H54 (cell line): Measurements from ENCODE around the gene GUCY1B1.
"Not testable (repeated sequence)": the region's sequence is repeated elsewhere in the genome, so short reads cannot be mapped to it uniquely, and the experiment has no call there.

Experiments
- DNase-seq: peaks from one replicate; pipeline ENCODE4 v3.0.0; 2011; ENCODE audit warnings: low spot score, mixed read lengths; ENCODE audit not compliant: insufficient read length
- FAIRE-seq: peaks from 3 replicates; lab custom pipeline; 2011; peaks lifted over from hg19 to GRCh38; lab: Jason Lieb, UNC
- POLR2A ChIP-seq: IDR thresholded peaks from 2 replicates; pipeline ENCODE4 v1.6.1; 2011; ENCODE audit warnings: low read depth, mild to moderate bottlenecking, low read length

The GUCY1B1 gene

GRCh38 chr4:155773196-155773800 is 14.5 kb downstream of the GUCY1B1 start:
- TF ChIP-seq POLR2A = no peak
- DNase-seq (no peak), FAIRE-seq (no peak)

- DNase-seq (no peak), FAIRE-seq (no peak)
- TF ChIP-seq POLR2A = no peak
These were observed 15.2 kb downstream of the GUCY1B1 start for GRCh38 chr4:155774033-155774432.

- no peak for TF ChIP-seq POLR2A
- no peak for DNase-seq
- FAIRE-seq = no peak
These were observed 19.3 kb downstream of the GUCY1B1 start for GRCh38 chr4:155777971-155778735.

- no peak for DNase-seq
- no peak for FAIRE-seq
- TF ChIP-seq POLR2A = no peak
These were observed 22.0 kb downstream of the GUCY1B1 start for GRCh38 chr4:155780775-155781174.

- TF ChIP-seq POLR2A = no peak
- no peak for FAIRE-seq
- DNase-seq = no peak
These were observed 22.5 kb downstream of the GUCY1B1 start for GRCh38 chr4:155781249-155781831.

GRCh38 chr4:155784637-155785036 is 25.8 kb downstream of the GUCY1B1 start:
- no peak for FAIRE-seq
- DNase-seq = no peak
- TF ChIP-seq POLR2A = no peak

- TF ChIP-seq POLR2A = no peak
- DNase-seq (no peak), FAIRE-seq (no peak)
These were observed 27.0 kb downstream of the GUCY1B1 start for GRCh38 chr4:155785828-155786227.

GRCh38 chr4:155787113-155787710 is 28.4 kb downstream of the GUCY1B1 start:
- TF ChIP-seq POLR2A = no peak
- DNase-seq (no peak), FAIRE-seq (peak; percentile 48)

- TF ChIP-seq POLR2A = no peak
- DNase-seq (no peak), FAIRE-seq (no peak)
These were observed 30.6 kb downstream of the GUCY1B1 start for GRCh38 chr4:155789391-155789790.

GRCh38 chr4:155789982-155790381 is 31.2 kb downstream of the GUCY1B1 start:
- FAIRE-seq = no peak
- no peak for DNase-seq

GRCh38 chr4:155794589-155795236 is 35.9 kb downstream of the GUCY1B1 start:
- FAIRE-seq (no peak), DNase-seq (no peak)
- no peak for TF ChIP-seq POLR2A

More at GRCh38 chr4:155789982-155790381, 31.2 kb downstream of the GUCY1B1 start:
- no peak for TF ChIP-seq POLR2A

- no peak for DNase-seq
- no peak for FAIRE-seq
- no peak for TF ChIP-seq POLR2A
These were observed 37.2 kb downstream of the GUCY1B1 start for GRCh38 chr4:155795991-155796390.

- DNase-seq, FAIRE-seq: not testable (repeated sequence)
These were observed 38.8 kb downstream of the GUCY1B1 start for GRCh38 chr4:155797581-155797980.

GRCh38 chr4:155799116-155799793 is 40.4 kb downstream of the GUCY1B1 start:
- DNase-seq = no peak
- no peak for FAIRE-seq
- no peak for TF ChIP-seq POLR2A
